Right hindlimb (tissue), 1 donor: ENCODE data around the gene PANK4.

Experiments
- DNase-seq: peaks from one replicate; pipeline ENCODE4 v3.0.0-alpha.2; 2018

Gene PANK4

DNA sequence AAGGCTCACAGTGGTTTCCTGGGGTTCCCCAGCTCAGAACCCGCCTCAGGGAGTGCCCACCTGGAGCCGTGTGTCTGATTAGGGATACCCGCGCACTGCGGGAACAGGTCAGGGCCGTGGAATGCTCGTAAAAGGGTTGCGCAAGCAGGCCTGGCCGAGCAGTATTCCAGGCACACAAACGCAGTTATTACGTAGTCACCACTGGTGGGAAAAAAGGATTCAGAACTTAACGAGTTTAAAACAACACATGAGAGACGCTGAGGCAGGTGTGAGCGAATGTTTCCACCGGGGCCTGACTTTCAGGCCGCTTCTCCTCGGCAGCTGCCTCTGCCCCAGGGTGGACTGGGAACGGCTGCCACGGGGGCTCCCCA is 32.1 kb downstream of the PANK4 start:
- DNase-seq: no peak

DNA sequence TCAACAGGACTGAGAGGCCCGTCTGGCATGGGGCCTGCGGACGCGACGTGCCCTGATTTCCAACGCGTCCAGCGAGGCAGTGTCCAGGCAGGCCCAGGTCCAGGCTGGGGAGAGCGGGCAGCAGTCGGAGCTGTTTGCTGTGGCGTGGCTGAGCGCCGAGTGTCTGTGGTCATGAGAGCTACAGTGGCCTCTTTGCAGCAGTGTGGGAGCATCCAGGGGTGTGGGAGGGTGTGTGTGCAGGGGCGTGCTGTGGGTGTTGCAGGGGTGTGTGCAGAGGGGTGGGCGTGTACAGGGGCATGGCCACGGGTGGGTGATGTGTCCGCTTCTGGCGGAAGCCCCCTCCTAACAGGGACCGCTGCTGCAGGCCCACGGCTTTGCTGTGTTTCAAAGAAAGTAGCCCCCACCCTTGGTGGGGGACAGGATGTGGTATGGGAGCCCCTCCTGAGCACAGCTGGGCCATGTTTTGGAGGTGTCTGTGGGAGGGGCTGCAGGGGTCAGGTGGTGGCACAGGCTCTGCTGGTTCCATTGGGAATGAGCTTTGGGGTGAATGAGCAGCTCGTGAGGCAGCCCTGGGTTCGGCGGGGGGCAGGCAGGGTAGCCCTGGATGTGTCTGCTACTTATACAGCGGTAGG is 32.6 kb downstream of the PANK4 start:
- peak; percentile 60 for DNase-seq

DNA sequence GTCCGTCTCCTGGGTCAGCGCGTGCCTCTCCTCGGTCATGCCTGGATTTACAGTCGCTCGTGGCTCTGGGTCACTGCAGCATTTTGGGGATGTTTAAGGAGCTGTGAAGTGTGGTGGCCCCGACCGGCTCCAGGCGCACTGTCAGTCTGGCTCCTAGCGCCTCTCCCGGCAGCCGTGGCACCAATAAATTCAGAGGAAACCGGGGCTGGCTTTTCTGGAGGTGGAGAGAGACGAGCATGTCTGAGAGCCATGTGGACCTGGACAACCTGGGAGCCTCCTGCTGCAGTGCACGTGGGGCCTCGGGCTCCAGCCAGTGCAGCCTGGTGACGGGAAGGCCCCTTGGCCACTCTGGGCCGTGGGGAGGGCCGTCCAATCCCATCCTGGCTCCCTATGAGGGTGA is 33.2 kb downstream of the PANK4 start:
- DNase-seq: no peak

DNA sequence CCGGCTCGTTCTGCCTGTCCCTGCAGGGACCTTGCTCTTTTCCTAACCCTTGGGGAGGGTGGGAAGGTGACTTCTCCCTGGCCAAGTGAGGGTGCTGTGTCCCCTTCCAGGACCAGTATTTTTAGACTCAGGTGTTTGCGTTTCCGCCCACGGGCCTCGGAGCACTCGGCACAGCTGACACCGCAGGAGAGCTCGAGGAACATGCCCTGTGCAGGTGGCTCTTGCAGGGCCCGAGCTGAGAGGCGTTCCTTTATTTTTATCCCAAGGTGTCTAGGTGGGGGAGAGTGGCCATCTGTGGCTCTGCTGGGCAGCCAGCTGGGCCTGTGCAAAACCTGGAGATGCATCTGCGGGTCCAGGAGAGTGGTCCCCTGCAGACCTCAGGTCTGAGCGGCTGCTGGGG is 34.3 kb downstream of the PANK4 start:
- no peak for DNase-seq

DNA sequence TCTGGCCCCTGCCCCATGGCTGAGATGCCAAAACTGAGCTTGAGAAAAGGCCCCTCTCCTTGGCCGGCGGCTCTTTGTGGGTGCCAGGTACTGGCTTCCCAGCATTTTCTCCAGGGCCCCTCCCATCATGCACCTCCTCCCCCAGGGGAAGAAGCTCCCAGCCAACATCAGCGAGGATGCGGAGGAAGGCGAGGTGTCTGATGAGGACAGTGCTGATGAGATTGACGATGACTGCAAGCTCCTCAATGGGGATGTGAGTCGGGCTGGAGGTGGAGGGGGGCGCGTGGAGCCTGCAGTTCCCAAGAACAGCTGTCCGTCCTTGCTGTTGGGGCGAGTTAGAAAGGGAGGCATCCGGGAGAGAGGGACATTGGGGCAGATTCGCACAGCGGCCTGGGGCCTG is 36.8 kb downstream of the PANK4 start:
- no peak for DNase-seq

DNA sequence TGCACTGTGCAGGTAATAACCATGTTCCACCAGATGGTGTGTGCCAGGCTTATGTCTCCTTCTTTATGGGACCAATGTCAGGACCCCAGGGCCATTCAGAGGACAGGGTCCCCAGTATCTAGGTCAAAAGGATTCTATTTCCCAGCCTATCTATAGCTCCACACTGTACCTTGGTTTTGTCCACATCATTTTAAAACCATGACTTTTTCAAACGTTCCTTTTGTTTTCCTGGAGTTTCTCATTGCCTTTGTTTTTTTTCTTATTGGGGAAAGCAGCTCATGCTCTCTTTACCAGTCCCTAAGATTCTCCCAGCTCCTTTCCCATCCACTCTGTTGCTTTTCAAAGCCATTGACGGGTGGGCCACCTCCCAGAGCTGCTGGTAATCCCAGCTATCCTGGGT is 37.7 kb downstream of the PANK4 start:
- no peak for DNase-seq

DNA sequence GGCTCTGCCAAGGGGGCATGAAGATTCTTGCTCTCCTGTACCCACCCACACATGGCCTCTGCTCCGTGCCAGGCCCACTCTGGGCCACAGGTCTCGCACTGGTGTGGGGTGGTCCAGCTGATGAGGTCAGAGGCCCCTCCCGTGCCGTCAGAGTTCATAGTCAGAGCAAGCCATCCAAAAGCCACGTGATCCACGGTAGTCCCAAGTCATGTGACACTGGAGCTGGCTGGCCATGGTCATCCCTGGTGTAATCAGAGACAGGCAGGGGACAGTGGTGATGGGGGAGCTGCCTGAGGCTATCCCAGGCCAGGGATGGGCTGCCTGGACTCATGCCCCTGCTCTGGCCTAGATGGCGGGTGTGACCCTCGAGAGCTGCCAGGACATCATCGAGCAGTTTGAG is 39.8 kb downstream of the PANK4 start:
- no peak for DNase-seq

DNA sequence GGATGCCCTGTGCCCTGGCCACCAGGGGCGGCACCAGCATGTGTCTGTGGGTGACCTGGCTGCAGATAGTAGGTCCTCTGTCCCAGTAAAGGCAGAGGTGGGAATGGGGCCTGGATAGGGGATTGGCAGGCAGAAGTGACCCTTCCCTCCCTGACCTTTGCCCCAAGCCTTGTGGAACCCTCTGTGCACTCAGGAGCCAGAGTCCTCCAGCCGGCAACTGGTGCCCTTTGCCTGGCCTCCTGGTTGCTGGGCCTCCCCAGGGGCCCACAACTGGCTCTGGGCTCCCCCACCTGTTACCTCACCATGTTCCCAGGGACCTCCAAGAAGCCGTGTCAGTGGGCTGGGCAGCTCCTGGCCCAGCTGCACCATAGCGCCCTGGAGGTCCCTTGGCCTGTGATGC is 40.4 kb downstream of the PANK4 start:
- no peak for DNase-seq

DNA sequence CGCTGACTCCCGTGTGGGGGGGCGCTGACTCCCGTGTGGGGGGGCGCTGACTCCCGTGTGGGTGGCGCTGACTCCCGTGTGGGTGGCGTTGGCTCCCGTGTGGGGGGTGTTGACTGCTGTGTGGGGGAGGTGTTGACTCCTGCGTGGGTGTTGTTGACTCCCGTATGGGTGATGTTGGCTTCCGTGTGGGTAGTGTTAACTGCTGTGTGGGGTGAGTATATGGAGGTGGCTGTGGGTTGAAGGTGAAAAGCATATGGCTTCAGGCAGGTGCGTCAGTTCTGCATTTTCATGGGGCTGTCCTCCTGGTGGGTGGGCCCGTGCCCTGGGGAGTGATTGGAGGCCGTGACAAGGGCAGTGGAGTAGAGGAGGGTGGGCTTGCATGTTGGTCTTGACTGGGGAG is 42.4 kb downstream of the PANK4 start:
- DNase-seq: no peak

DNA sequence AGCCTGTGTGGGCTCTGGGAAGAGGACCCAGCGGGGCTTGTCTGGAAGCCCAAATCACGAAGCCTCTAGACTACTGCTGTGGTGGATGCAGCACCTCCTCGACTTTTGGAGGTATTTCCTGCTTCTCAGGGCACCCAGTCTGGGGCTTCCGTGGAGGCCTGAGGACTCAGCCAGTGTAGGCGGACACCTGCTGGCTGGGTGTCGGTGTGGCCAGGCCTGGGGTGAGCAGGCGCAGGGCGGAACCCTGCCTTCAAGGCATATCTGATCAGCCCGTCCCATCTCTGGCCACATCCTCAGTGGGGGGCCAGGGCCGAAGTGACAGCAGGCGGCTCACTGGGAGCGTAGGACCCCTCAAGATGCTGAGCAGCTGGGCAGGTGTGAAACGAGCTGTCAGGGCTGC is 43.4 kb downstream of the PANK4 start:
- DNase-seq: no peak

DNA sequence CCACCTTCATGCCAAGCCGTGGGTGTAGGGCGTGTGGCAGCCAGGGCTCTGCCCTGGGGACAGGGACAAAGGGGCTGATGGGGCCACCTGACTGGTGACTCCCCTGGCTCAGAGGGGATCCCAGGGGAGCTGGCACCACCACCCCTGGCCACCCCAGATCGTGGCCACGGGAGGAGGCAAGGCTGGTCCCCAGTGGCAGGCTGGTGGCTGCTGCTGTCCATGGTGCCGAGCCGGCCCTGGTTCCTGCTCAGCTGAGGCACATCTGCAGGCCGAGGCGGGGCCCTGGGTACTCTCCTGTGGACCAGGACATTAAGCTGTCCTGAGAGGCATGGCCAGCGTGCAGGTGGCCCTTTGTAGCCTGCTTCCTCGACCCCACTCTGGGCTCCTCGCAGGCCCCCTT is 43.8 kb downstream of the PANK4 start:
- DNase-seq: no peak

DNA sequence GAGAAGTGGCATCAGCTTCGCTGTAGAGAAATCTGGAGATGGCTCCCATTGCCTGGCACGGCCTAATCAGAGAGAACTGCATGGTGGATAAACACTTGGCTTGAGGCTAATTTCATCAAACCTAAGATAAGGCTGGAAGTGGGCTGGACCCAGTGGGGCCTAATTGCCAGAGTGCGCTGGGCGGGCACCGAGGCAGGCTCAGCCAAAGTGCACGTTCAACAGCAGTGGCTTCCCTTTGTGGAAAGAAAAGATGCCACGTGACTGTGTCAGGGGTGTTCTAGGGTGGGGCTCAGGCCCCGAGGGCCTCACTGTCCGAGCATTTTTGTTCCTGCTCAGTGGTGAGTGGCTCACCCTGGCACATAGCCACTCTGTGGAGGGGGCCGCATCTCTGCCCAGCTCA is 44.5 kb downstream of the PANK4 start:
- no peak for DNase-seq

DNA sequence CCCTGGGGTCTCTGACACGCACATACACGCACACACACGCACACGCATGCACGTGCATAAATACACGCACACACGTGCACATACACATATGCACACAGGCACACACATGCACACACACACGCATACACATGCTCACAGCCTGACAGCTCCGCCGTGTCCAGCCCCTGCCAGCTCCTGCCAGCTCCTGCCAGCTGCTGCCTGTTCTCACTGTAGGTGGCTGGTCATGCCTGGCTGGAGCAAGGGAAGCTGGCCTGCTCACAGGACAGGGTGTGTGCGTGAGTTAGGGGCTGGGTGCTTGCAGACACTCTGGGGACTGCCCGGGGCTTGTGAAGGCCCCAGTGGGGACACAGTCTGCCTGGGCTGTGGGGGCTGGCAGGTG is 45.4 kb downstream of the PANK4 start:
- DNase-seq: no peak

DNA sequence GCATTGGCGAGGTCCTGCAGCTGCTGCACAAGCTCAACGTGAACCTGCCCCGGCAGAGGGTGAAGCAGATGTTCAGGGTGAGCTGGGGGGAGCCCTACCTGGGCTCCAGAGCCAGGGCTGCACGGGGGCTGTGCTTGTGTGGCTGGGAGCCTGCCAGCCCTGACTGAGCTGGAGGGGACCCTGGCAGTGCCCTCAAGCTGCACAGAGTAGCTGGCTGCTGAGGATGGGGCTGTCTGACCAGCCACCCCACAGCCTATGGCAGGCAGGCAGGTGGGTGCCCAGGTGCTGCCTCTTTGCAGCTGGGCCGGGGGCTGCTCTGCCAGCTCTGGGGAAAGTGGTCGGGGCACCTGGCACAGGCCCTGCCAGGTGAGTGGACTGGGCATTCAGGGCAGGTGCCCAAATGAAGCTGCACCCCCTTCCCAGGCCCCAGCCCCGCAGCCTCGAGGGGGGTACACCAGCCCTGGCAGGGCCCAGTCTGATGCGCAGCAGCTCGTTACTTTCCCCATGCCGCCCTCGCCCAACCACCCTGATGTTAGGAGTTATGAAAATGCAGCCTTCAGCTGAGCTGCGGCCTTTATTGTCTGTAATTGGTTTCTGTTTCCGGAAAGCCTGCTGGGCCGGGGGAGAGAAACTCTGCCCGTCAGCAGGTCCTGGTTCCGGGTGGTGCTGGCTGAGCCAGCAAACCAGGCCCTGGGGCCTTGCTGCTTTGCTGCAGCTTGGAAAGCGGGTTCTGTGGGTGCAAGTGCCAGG is 46.0 kb downstream of the PANK4 start:
- no peak for DNase-seq

DNA sequence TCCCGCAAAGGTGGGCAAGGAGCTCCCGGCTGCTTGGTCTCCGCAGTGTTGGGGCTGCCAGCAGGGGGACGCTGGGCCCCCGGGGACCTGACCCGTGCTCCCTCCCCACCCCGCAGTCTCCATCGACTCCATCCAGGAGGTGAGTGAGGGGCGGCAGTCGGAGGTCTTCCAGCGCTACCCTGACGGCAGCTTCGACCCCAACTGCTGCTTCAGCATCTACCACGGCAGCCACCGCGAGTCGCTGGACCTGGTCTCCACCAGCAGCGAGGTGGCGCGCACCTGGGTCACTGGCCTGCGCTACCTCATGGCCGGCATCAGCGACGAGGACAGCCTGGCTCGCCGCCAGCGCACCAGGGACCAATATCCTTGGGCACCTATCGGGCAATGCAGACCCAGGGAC is 46.8 kb downstream of the PANK4 start:
- DNase-seq: no peak

DNA sequence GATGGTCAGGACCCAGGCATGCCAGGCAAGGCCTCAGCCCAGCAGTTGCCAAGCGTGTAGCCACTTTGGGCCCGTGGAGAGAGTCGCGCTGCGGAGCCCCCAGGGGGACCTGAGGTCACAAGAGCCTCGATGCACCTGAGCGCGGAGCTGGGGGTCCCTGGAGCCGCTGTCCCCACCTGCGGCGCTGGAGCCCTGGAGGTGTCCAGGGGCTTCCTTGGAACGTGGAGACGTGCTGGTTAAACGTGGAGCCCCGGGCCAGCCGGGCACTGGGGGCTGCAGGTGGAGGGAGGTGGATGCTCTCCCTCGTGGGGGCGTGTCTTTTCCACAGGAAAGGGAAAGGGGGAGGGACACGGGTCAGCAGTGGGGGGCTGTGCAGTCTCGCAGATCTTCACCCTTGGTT is 47.2 kb downstream of the PANK4 start:
- no peak for DNase-seq

DNA sequence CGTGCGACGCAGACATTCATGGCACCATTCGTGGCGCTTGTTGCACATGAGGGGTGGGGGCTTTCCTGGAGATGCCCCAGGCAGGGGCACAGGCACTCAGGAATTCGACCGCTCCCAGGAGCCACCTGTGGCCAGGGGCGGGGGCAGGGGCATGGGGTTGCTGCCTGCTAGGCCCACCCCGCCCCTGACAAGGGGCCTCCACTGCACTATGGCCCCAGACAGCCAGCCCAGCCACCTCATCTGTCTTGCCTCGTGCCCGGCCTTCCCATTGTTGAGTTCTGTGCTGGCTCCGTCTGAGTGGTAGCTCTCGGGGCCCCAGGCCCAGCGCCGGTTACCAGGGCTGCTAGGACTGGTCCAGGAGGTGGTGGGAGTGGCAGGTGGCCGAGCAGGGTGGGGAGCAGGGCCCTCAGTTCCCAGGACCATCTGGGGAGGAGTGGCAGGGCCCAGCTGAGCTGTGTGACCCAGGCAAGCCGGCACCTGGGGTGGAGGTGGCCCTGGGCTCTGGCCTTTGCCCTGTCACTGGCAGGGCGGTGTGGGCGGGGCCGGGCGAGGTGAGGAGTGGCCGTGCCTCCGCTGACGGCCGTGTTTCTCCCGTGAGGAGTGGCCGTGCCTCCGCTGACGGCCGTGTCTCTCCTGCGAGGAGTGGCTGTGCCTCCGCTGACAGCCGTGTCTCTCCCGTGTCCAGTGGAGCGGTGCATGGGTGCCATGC is 48.5 kb downstream of the PANK4 start:
- no peak for DNase-seq

DNA sequence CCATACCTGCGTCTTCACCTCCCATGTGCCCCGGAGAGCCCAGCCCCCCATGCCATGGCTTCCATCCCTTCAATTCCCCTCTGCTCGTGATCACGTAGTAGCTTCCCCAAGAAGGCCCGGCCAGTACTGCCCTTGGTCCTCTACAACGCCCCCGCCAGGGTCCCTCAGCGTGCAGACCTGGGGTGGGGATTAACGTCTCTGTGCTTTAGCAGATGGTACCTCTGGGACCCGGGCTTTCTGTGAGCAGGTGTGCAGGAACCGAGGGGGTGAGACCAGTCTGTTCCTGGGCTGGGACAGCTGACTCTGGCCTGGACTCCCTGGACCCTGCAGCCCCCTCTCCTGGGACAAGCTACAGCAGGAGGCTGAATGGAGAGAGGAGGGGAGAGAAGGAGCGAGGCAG is 49.1 kb downstream of the PANK4 start:
- no peak for DNase-seq

DNA sequence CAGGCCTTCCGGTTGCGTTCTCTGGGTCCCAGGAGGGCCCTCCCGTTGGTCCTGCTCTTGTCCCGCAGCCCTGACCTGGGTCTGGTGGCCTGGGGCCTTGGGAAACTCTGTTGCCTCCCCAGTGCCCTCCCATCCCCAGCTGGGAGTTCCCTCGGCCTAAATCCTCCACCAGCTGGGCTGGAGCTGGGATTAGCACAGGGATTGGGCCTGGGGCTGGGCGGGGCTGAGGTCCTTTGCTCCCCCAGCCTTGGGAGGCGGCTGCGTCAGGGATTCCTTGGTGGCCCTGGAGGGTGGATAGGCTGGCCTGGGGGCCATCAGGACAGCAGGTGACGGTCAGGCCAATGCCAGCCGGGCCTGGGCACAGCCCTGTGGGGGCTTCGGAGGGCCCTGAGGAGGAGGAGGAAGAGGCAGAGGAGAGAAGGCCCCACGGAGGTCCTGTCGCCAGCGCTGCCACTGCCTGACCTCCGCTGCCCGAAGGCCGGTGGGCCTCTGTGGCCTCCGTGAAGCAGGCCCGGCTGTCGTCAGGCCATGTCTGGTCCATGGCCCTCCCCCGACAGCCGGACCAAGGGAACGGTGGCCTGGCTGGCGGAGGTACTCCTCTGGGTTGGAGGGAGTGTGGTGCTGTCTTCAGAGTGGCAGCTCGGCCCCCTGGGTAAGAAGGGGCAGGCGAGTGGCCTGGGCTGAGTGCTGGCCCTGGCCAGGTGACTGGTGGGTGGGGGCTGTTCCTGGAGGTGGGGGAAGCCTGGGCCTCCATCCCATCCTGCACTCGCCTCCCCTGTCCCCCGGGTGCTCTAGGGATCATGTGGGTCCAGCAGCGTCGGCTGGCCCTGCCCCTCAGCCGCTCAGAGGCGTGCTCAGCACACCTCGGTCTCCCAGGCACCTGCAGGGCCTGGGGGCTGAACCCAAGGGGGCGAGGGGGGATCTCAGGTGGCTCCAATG is 50.1 kb downstream of the PANK4 start, which contains the start of gene PLCH2:
PLCH2 (plus strand) TSS at position 229 of the 939 bp plus-strand sequence; CDS start at position 529, 300 bp downstream.
- DNase-seq: no peak

DNA sequence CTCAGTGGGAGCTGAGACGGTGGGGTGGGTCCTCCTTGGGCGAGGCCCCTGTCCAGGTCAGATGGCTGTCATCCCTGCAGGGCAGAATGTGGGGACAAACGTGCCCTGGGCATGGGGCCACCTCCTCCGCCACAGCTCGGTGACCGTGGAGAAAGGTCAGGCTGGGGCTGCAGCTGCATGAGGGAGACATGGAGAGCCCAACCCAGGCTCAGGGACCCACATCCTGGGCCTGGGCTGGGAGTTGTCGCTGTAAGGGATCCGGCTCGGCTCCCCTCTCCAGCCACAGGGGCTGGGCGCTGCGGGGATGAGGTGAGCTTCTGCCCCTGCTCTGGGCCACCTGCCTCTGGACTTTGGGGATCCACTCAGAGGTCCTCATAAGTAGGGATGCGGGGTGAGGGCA is 50.8 kb downstream of the PANK4 start:
- DNase-seq: no peak

DNA sequence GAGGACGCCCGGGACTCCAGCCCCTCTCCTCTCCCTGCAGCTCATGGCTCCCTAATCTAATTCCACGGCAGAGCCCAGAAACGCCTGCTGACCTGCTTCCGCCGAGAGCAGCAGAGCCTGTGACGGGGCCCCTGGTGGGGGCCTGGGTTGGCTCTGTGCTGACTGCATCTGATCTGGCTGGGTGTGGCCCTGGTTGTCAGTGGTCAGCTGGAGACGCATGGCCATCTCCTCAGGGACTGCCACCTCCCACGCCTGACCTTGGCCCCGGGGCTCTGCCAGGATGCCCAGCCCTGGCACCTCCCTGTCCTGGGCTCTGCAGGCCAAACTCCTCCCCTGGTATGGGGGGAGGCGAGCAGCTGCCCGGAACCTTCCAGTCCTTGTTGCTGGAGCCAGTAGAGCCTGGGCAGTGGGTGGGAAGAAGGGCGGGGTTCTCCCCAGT is 51.4 kb downstream of the PANK4 start:
- DNase-seq: peak; percentile 68

DNA sequence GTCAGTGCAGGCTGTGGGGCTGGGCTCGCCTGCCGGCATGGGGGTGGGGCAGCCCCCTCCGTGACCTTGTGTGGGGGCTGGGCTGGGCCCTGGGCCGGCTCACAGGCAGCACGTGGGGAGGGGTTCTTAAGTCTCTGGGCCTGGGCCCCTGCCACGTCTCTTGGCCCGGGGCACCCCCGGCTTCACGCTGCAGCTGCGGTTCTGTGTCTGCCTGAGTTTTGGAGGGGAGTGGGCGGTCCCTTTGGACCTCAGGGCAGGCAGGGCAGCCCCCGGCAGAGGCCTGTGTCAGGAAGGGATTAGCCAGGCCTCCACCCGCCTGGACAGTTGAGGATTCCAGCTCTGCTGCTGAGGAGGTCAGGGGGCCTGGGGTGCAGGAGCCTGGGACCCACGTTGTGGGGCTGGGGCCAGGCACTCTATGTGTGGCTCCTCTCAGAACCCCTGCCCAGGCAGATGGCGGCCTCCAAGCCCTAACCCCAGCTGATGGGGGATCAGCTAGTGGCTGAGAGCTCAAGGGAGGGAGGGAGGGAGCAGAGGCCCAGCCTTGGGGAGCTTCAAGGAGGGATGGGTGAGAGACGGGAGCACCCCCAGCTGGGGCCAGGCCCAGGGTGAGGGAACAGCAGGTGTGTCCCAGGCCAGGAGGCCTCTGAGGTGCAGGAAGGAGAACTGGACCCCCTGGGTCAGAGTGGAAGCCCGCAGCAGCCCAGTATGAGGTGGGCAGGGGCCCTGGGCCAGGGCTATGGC is 52.1 kb downstream of the PANK4 start:
- peak; percentile 44 for DNase-seq
